ENCODE measurements around the gene PTPRN2. TPM values are rescaled to one million over a fixed set of nuclear protein-coding genes. Genes with fewer than 3 reads are reported as not detected.
A peak's percentile ranks its signal among the peaks of the same experiment; 100 is the strongest.

PTPRN2 gene
- total and polyA plus RNA-seq, 2 of the 13 experiments (the other 11 are each of a cell fraction or from before 2014, with no cell fraction given), result 2.5 to 24.2 TPM

GRCh38 chr7:157775560-157776332 lies 811.9 kb downstream of the PTPRN2 start:
- H3K27me3 ChIP-seq (ENCODE audit: control insufficient read depth in 1 of 2, insufficient read depth in 2 of 2, low read length in 2 of 2), result peaks cover 0 to 2% of the 10 kb centered on the region in 2 experiments; a peak in 2 of 5 replicates
- 31% methylated on average over 11 of the region's 25 CpGs for WGBS (ENCODE audit: low lambda C conversion rate)
- no peak overlapping the region for H2AFZ ChIP-seq (ENCODE audit: low read length)
- in situ Hi-C loops (cut with HindIII; ENCODE audit: extremely low pct_ligation_motif_present, low pct_unique_long_range_greater_than_20kb) (no loop called here), intact Hi-C loops (cut with micrococcal nuclease; ENCODE audit: unreplicated experiment) (no loop called here)
- CTCF ChIA-PET (ENCODE audit: low intra/inter-chr PET ratio, low total read pairs), result no interaction called here
- H3K36me3 ChIP-seq (replicated peaks in 1 of 2; ENCODE audit: control insufficient read depth in 1 of 2, insufficient read depth in 2 of 2, low read length in 2 of 2), result no peaks in the 10 kb centered on the region
- no peaks in the 10 kb centered on the region for H3K79me2 ChIP-seq (ENCODE audit: insufficient read depth, low read length)
- H3K9me3 ChIP-seq (ENCODE audit: low read length), result peaks cover 8% of the 10 kb centered on the region; the same call in 1 of the 2 replicates
- no peak for FAIRE-seq
- H3K4me2 ChIP-seq (ENCODE audit: low read depth, low read length), result no peak overlapping the region
- no TSS peak for BruUV-seq (replicated peaks)
- ATAC-seq, result peak; percentile 52
- H3K4me1 ChIP-seq (ENCODE audit: insufficient read depth, low read length), result no peaks in the 10 kb centered on the region
- H3K9ac ChIP-seq (ENCODE audit: insufficient read depth, low read depth, low read length), result no peak overlapping the region
- H3K4me3 ChIP-seq (replicated peaks in 1 of 3; ENCODE audit: insufficient read depth in 1 of 3, low read depth in 2 of 3, low read length in 3 of 3), result no peak overlapping the region
- POLR2A ChIA-PET, result no interaction called here
- no peak for DNase-seq (ENCODE audit: low spot score)
- TF ChIP-seq, protein P1, sequence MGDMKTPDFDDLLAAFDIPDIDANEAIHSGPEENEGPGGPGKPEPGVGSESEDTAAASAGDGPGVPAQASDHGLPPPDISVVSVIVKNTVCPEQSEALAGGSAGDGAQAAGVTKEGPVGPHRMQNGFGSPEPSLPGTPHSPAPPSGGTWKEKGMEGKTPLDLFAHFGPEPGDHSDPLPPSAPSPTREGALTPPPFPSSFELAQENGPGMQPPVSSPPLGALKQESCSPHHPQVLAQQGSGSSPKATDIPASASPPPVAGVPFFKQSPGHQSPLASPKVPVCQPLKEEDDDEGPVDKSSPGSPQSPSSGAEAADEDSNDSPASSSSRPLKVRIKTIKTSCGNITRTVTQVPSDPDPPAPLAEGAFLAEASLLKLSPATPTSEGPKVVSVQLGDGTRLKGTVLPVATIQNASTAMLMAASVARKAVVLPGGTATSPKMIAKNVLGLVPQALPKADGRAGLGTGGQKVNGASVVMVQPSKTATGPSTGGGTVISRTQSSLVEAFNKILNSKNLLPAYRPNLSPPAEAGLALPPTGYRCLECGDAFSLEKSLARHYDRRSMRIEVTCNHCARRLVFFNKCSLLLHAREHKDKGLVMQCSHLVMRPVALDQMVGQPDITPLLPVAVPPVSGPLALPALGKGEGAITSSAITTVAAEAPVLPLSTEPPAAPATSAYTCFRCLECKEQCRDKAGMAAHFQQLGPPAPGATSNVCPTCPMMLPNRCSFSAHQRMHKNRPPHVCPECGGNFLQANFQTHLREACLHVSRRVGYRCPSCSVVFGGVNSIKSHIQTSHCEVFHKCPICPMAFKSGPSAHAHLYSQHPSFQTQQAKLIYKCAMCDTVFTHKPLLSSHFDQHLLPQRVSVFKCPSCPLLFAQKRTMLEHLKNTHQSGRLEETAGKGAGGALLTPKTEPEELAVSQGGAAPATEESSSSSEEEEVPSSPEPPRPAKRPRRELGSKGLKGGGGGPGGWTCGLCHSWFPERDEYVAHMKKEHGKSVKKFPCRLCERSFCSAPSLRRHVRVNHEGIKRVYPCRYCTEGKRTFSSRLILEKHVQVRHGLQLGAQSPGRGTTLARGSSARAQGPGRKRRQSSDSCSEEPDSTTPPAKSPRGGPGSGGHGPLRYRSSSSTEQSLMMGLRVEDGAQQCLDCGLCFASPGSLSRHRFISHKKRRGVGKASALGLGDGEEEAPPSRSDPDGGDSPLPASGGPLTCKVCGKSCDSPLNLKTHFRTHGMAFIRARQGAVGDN (CRISPR knock-in tag; IDR thresholded peaks at IDR 0.05), result peak; percentile 21; the same call in 1 of the 2 replicates
- no peak for TF ChIP-seq RARG (CRISPR knock-in tag; IDR thresholded peaks at IDR 0.05; ENCODE audit: low read depth)
- H3K27ac ChIP-seq (ENCODE audit: extremely low read length, insufficient read depth, low read length), result no peak overlapping the region
- H4K20me1 ChIP-seq (ENCODE audit: insufficient read depth, low read length), result peaks cover 5% of the 10 kb centered on the region; the same call in 1 of the 2 replicates
